ENCODE data around the gene UPK3BL1.
"Not testable (repeated sequence)": the region's sequence is repeated elsewhere in the genome, so short reads cannot be mapped to it uniquely, and the experiment has no call there.

GRCh38 chr7:102635354-102635753, 7.2 kb downstream of the UPK3BL1 start:
- TF ChIP-seq FOXM1 (IDR thresholded peaks at IDR 0.05; ENCODE audit: low read depth); POLR2AphosphoS5 (IDR thresholded peaks at IDR 0.05; ENCODE audit: low read depth, low read length); RCOR1 (IDR thresholded peaks at IDR 0.05; ENCODE audit: low read length); MEF2A (IDR thresholded peaks at IDR 0.05; ENCODE audit: borderline replicate concordance, low read depth); GABPA (IDR thresholded peaks at IDR 0.05; ENCODE audit: low read depth); JUND (IDR thresholded peaks at IDR 0.05); EP300 (IDR thresholded peaks at IDR 0.05; ENCODE audit: borderline replicate concordance in 1 of 2, low read depth in 1 of 2, low read length in 1 of 2); IRF3 (IDR thresholded peaks at IDR 0.05; ENCODE audit: low read depth, low read length); YY1 (IDR thresholded peaks at IDR 0.05; ENCODE audit: low read depth); RAD21 (IDR thresholded peaks at IDR 0.05; ENCODE audit: low read length): not testable (repeated sequence)
- TF ChIP-seq, protein P1, sequence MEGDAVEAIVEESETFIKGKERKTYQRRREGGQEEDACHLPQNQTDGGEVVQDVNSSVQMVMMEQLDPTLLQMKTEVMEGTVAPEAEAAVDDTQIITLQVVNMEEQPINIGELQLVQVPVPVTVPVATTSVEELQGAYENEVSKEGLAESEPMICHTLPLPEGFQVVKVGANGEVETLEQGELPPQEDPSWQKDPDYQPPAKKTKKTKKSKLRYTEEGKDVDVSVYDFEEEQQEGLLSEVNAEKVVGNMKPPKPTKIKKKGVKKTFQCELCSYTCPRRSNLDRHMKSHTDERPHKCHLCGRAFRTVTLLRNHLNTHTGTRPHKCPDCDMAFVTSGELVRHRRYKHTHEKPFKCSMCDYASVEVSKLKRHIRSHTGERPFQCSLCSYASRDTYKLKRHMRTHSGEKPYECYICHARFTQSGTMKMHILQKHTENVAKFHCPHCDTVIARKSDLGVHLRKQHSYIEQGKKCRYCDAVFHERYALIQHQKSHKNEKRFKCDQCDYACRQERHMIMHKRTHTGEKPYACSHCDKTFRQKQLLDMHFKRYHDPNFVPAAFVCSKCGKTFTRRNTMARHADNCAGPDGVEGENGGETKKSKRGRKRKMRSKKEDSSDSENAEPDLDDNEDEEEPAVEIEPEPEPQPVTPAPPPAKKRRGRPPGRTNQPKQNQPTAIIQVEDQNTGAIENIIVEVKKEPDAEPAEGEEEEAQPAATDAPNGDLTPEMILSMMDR (IDR thresholded peaks at IDR 0.05) = not testable (repeated sequence)

All from SK-N-SH (cell line).